Esophagus muscularis mucosa (tissue), 4 donors: ENCODE data around the gene NACAD.

Experiments
- CTCF ChIP-seq, 3 experiments: fragments of 200-600 bp in 2 of 3; fragments of 450-650 bp in 1 of 3; sonication (generic) in 2 of 3; IDR thresholded peaks; one replicate each; pipeline ENCODE4 v1.5.1; 2017 to 2019; ENCODE audit warnings: antibody characterized with exemption in 3 of 3, mild to moderate bottlenecking in 2 of 3, moderate library complexity in 1 of 3
- EP300 ChIP-seq: sonication (generic); formaldehyde crosslinking; IDR thresholded peaks from one replicate; pipeline ENCODE4 v1.6.1; 2017; ENCODE audit warnings: antibody characterized with exemption
- POLR2AphosphoS5 ChIP-seq, 2 donors: sonication (generic); formaldehyde crosslinking; IDR thresholded peaks; one replicate each; pipeline ENCODE4 v1.6.1; 2017; ENCODE audit warnings: antibody characterized with exemption in 2 of 2

GRCh38 chr7:45033261-45033930 lies 55.4 kb downstream of the NACAD start:
- no peak for TF ChIP-seq CTCF (IDR thresholded peaks at IDR 0.05)
- no peak for TF ChIP-seq EP300
- no peak for TF ChIP-seq POLR2AphosphoS5 (IDR thresholded peaks at IDR 0.05)
